GM12873 (cell line): ENCODE results near the gene FAM149B1.
A peak's percentile ranks its signal among the peaks of the same experiment; 100 is the strongest.

Source experiments
- CTCF ChIP-seq: IDR thresholded peaks from 2 replicates; pipeline ENCODE4 v1.5.1; 2012; ENCODE audit warnings: low read depth, mild to moderate bottlenecking, moderate library complexity, low read length, control low read depth; ENCODE audit not compliant: insufficient read depth; ENCODE audit errors: missing control alignments

FAM149B1 gene

GRCh38 chr10:73218431-73219191 is 50.7 kb downstream of the FAM149B1 start:
- peak; percentile 42 for TF ChIP-seq CTCF

GRCh38 chr10:73219384-73219783 is 51.5 kb downstream of the FAM149B1 start:
- TF ChIP-seq CTCF = no peak

- TF ChIP-seq CTCF = no peak
Measured at GRCh38 chr10:73220989-73221388, 53.1 kb downstream of the FAM149B1 start.

GRCh38 chr10:73225518-73225917 is 57.6 kb downstream of the FAM149B1 start:
- TF ChIP-seq CTCF = no peak

GRCh38 chr10:73226663-73227062 is 58.7 kb downstream of the FAM149B1 start:
- no peak for TF ChIP-seq CTCF

GRCh38 chr10:73228247-73228646 is 60.3 kb downstream of the FAM149B1 start:
- TF ChIP-seq CTCF = no peak

GRCh38 chr10:73229567-73229966 is 61.6 kb downstream of the FAM149B1 start:
- no peak for TF ChIP-seq CTCF
